NCI-H146 (cell line): ENCODE measurements around the gene KCNF1.
"Not testable (repeated sequence)": the region's sequence is repeated elsewhere in the genome, so short reads cannot be mapped to it uniquely, and the experiment has no call there.

ENCODE experiments used
- DNase-seq: peaks from one replicate; lab custom pipeline; 2025; lab: John Stamatoyannopoulos, UW

The KCNF1 gene

DNA sequence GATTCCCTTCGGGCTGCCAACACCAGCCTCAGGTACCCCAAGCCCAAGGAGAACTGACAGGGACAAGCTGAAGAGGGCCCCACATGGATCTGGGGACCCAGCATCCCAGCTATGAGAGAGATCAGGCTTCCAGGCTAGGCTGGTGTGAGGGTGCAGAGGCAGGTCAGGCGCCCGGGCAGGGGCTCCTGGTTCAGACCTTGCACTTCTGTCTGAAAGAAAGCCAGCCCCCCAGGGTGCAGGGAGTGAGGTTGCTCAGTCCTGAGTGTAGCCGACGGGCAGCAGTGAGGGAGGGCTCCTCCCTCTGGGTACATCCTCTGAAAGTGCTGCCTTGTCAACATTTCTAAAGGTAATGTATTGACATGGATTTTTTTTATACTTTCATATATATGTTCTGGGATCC is 33.1 kb downstream of the KCNF1 start:
- no peak for DNase-seq

- DNase-seq = no peak
Measured at GRCh38 chr2:10946394-10946793, 34.7 kb downstream of the KCNF1 start.

DNA sequence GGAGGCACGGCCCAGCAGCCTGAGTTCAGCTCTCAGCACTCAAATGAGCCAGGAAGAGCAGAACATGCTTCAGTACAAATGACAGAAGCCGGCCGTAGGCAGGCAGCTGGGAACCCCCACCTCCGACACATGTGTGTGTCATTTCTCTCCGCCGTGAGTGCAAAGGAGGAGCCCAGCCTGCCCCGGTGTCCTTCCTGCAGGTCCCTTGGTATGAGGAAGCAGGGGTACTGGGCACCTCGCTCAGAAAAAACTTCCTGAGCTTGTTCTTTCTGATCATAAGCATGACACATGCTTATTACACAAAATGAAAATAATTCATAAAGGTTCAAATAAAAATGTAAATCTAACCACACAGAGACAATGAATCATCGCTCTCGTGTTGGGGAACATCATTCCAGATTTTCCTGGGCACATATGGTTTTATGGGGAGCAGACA is 35.3 kb downstream of the KCNF1 start:
- DNase-seq = no peak

DNA sequence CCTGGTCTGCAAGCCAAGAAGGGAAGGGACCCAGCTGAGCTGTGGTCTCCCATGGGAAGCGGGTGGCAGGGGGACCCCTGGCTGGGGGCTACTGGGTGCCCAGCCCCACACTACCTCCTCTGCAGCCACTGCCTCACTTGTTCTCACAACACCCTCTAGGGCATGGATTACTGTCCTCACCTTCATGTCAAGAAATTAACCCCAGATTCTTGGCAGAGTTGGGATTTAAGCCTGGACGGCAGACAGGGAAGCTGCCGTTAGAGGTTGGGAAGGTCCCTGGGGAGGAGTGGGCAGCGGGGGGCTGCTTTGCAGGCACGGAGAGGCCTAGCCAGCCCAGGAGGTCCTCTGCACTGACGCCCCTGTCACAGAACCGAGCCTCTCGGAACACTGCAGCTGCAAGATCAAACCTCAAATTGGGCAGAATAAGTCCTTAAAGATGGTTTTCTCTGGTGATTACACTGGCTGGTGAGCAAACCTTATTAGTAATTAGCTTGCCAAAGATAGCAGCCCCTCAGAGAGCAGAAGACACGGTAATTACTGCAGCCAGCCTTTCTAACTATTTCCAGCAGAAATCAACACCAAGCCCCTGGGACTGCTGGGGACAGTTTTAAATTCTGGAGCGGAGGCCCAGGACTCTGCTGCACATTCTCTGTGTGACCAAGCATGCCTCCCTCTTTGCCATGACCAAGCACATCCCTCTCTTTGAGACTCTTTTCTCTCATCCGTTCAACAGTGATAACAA is 35.9 kb downstream of the KCNF1 start:
- DNase-seq = no peak

DNA sequence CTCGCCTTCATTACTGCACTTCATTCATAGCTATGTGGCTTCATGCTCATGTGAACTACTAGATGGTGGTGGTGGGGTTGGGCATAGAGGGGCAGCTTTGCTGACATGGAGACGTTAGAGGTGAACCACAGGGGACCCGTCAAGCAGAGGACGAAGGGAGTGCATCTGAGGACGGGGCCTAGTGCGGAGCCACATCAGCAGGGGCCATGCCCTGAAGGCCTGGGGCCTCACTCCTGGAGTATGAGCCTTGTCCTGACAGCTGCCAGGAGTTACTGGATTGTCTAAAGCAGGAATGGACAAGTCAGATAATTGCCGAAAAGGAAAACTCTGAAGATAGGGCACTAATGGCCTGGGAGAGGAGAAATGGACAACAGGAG is 36.4 kb downstream of the KCNF1 start:
- DNase-seq = no peak

DNA sequence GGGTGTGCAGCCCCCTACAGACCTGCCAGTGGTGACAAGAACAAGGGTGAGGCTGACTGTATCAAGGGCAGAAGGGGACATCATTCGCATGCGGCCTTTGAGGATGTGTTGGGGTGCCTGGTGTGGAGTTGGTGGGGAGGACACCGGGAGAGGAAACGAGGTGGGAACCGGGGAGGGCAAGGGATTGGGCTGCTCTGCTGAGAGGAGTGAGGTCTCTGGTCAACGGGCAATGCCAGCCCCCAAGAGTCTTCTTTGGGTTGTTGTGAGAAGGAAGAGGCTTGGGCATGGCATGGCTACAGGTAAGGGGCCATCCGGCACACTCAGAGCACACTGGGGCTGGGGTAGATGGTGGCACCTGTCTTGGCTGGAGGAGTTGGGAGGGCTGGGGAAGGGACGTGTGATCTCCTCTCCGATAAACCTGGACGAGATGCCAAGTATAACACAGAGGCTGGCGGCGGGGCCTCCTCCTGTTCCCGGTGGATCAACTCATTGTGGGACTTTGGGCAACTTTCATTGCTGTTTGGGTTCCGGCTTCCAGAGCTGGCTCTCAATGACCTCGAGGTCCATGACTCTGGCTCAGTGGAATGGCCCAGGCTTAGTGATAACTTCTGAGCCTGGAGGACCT is 37.0 kb downstream of the KCNF1 start:
- no peak for DNase-seq

- DNase-seq = no peak
Measured at GRCh38 chr2:10949835-10950234, 38.1 kb downstream of the KCNF1 start.

DNA sequence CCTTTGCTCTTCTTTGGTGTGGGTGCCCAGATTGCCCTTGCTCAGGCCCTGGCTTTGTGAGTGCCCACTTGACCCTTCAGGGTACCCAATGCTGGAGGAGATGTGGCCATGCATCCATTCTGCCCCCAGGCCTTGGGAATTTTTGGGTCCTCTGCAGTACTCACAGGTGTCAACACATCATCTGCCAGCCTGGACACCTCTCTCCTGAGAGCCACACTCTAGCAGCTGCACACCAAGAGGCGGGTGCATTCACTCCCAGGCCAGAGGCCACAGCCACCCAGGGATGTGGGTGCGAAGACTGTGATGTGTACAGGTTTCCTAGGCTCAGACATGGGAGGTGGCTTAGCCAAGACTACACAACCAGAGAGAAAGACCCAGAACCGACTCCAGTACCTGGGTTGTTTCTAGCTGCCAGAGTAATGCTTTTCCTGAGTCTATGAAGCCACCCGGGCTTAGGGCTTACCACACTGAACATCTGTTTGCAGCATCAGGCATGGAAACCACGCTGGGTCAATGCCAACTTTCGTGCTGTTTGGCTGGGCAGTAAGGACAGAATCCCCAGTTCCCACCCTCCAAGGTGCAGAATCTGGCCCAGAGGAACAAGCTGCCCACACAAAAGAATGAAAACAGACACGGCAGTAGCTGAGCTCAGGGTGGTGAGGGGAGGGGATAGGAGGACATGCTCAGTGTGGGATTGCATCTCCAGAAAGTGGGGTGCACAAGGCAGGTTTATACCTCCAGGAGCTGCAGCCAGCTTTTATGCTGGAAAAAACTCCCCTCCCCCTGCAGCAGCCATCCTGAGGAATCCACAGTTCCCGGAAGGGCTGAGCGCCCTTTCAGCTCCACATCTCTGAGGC is 40.1 kb downstream of the KCNF1 start:
- DNase-seq = no peak

GRCh38 chr2:10954416-10954815 is 42.7 kb downstream of the KCNF1 start:
- no peak for DNase-seq

DNA sequence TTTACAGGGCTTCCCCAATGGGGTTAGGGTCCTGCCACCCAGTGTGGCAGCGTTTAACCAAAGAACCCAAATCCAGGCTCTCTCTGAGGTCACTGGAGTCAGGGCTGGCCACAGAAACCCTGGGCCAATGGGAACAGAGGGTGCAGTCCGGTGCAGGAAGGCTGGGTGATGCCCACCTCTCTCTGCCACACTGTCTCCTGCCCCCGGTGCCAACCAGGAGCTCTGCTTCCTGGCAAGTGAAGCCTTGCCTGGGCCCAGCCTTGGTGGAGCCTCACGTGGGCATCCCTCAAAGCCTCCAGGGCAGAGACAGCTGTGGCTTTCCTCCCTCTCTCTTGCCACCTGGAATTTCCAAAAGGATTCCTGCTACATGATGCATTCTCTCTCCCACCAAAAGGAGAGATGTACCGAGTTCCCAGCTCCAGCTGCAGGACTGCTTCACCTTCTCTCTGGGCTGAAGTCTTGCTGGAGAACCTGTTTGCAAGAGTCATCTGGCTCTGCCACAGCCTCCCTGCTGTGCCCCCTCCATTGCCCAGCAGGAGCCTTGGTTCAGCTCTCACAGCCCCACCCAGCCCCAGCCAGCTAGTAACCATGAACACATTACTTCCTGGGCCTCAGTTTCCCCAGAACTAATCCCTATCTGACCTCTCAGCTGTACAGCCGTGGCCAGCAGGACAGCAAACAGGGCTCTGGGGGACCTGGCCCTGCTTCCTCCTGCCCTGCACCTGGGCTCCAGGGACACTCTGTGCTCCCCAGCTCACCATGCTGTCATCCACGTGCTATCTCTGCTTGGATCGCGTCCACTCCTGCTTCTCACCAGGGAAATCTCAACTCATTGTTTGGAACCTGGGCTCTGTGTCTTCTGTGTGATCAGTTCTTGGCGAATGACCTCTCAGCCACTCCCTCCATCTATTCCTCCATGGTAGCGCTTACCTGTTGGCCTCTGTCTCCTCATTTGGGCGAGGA is 43.4 kb downstream of the KCNF1 start:
- DNase-seq = peak; percentile 33

DNA sequence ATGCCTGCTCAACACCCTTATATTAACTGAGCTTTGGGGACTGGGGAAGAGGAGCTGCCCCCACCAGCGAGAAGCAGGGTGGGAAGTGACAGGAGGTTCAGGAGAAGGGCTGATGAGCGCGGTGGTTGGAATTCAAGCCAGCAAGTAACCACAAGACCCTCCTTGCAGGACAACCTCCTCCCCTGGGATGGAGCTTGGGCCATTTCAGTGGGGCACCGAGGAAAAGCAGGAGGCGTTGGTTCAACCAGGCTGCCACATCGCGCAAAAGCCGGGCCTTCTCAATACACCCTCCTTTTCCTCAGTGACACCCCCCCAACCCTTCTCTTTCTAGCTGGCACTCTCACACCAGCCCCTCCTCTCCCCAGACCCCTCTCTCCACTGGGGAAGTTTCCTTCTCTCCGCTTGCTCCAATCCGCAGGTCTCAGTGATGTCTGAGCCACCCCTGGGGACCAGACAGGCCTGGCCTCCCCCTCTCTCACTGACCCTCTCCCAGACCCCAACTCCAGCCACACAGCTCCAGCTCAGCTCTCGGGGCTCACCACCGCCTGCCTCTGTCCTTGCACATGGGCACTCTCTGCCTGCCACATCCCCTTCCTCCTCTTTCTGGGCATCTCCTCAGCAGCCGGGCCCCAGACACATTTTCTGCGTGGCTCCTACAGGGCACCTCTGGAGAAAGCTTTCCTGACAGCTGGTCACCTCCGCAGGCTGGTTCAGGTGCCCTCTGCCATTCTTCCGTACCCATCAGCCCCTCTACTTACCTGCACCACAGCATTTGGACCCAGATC is 44.5 kb downstream of the KCNF1 start:
- no peak for DNase-seq

- DNase-seq = no peak
Measured at GRCh38 chr2:10957391-10957790, 45.7 kb downstream of the KCNF1 start.

GRCh38 chr2:10958452-10958851 is 46.7 kb downstream of the KCNF1 start:
- DNase-seq = not testable (repeated sequence)

GRCh38 chr2:10960606-10961489 is 49.1 kb downstream of the KCNF1 start:
- DNase-seq = no peak

GRCh38 chr2:10961490-10961875 is 49.7 kb downstream of the KCNF1 start:
- peak; percentile 22 for DNase-seq

DNA sequence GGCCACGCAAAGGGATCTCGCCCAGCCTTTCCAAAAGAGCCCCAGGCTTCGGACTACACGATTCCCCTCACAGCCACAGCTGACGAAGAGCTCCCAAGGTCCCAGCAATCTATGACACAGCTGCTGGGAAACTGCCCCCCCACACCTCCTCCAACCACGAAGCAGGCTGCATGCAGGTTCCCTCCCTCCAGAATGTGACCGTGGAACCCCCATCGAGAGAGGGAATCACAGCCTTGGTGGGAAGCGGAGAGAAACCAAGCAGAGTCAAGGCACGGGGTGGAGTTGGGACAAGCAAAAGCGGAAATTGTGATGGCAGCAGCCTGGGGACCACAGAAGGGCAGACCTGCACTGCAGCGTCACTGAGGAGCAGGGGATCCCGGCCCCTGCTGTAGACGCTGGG is 50.3 kb downstream of the KCNF1 start:
- no peak for DNase-seq

GRCh38 chr2:10963155-10963554 is 51.4 kb downstream of the KCNF1 start:
- no peak for DNase-seq
